CD4-positive, alpha-beta memory T cell (primary cell): ENCODE measurements around the gene FHOD3. TPM values are rescaled to one million over a fixed set of nuclear protein-coding genes. Genes with fewer than 3 reads are reported as not detected.

Source experiments
- CTCF ChIA-PET: fragments of 350-600 bp; sonication (Branson Sonifier 250); formaldehyde crosslinking; loops from one replicate; lab custom pipeline; 2021; ENCODE audit warnings: inconsistent platforms; ENCODE audit not compliant: partially characterized antibody; lab: Charles Lee
- POLR2A ChIA-PET: fragments of 350-600 bp; sonication (Branson Sonifier 250); formaldehyde crosslinking; loops from one replicate; lab custom pipeline; 2021; ENCODE audit not compliant: partially characterized antibody; lab: Charles Lee
- DNase-seq, 5 donors: peaks; one replicate each; pipeline versions ENCODE4 v3.0.0 to v3.0.0-alpha.2; 2020 to 2022; ENCODE audit warnings: mixed read lengths in 1 of 5
- H3K27ac ChIP-seq: one replicate; pipeline ENCODE4 v1.7.0; 2013; ENCODE audit warnings: low read depth, low read length
- H3K27me3 ChIP-seq: 2 replicates; pipeline ENCODE4 v1.7.0; 2013; ENCODE audit warnings: mild to moderate bottlenecking, low read length, moderate library complexity; ENCODE audit not compliant: insufficient read depth
- H3K36me3 ChIP-seq: 2 replicates; pipeline ENCODE4 v1.7.0; 2013; ENCODE audit warnings: mild to moderate bottlenecking, low read length, moderate library complexity; ENCODE audit not compliant: insufficient read depth
- H3K4me1 ChIP-seq: 2 replicates; pipeline ENCODE4 v1.7.0; 2013; ENCODE audit warnings: mild to moderate bottlenecking, low read length, moderate library complexity; ENCODE audit not compliant: insufficient read depth
- H3K4me3 ChIP-seq, 2 donors: one replicate each; pipeline ENCODE4 v1.7.0; 2013; ENCODE audit warnings: low read length in 2 of 2, mild to moderate bottlenecking in 1 of 2
- H3K9me3 ChIP-seq, 2 donors: one replicate each; pipeline ENCODE4 v1.7.0; 2013; ENCODE audit warnings: low read length in 2 of 2, control low read depth in 1 of 2; ENCODE audit not compliant: control insufficient read depth in 1 of 2
- H3K27ac Mint-ChIP-seq, 7 donors: one replicate each; pipeline ENCODE4 v1.8.0; 2020 to 2021; ENCODE audit warnings: mixed read lengths in 7 of 7, mild to moderate bottlenecking in 6 of 7, inconsistent platforms in 3 of 7, moderate library complexity in 3 of 7
- H3K27me3 Mint-ChIP-seq, 2 donors: one replicate each; pipeline ENCODE4 v1.8.0; 2020 to 2021; ENCODE audit warnings: mixed read lengths in 2 of 2
- H3K36me3 Mint-ChIP-seq, 2 donors: one replicate each; pipeline ENCODE4 v1.8.0; 2020 to 2021; ENCODE audit warnings: mixed read lengths in 2 of 2, inconsistent platforms in 1 of 2, mild to moderate bottlenecking in 1 of 2
- H3K4me1 Mint-ChIP-seq, 4 donors: one replicate each; pipeline ENCODE4 v1.8.0; 2020 to 2021; ENCODE audit warnings: mixed read lengths in 4 of 4, mild to moderate bottlenecking in 1 of 4
- H3K4me3 Mint-ChIP-seq, 8 donors: one replicate each; pipeline ENCODE4 v1.8.0; 2020 to 2021; ENCODE audit warnings: mixed read lengths in 8 of 8, mild to moderate bottlenecking in 7 of 8, moderate library complexity in 6 of 8, inconsistent platforms in 3 of 8
- H3K9me3 Mint-ChIP-seq, 8 donors: one replicate each; pipeline ENCODE4 v1.8.0; 2020 to 2021; ENCODE audit warnings: mixed read lengths in 8 of 8, mild to moderate bottlenecking in 5 of 8, inconsistent platforms in 3 of 8, moderate library complexity in 1 of 8
- intact Hi-C: fragments of 100-400 bp; cut with micrococcal nuclease; formaldehyde crosslinking; loops from one replicate; pipeline ENCODE4 v1.15.1; 2023
- polyA plus RNA-seq, 2 donors: library from polyadenylated mRNA; unstranded; fragments of 300-500 nt; fragmentation: Illumina TruSeq; gene quantifications; one replicate each; pipeline ENCODE4 v1.2.3, GENCODE V29; 2021
- total RNA-seq, 2 experiments: library from RNA; stranded (reverse); gene quantifications; one replicate each; pipeline ENCODE4 v1.2.3, GENCODE V29; 2021

The FHOD3 gene
- total and polyA plus RNA-seq, 4 experiments from 2014 or later = not detected

- Histone ChIP-seq H3K4me1 (no peaks in the 10 kb centered on the region), H3K4me3 (no peak overlapping the region), H3K27me3 (peaks cover 5% of the 10 kb centered on the region), H3K27ac (no peak overlapping the region), H3K36me3 (no peaks in the 10 kb centered on the region), H3K9me3 (no peaks in the 10 kb centered on the region)
- CTCF ChIA-PET = interaction anchor here (1.2 to 1.3 kb wide), 2 partner anchors 11 to 207 kb away, joined by 3 read pairs; no protein-coding TSS in a partner anchor
- POLR2A ChIA-PET = no interaction called here
- DNase-seq = no peak
- intact Hi-C loops = no loop called here
- Mint-ChIP-seq H3K27me3 (peaks cover 25 to 49% of the 10 kb centered on the region in 2 donors), H3K9me3 (no peaks in the 10 kb centered on the region), H3K27ac (no peak overlapping the region), H3K4me3 (no peak overlapping the region), H3K36me3 (no peaks in the 10 kb centered on the region), H3K4me1 (peaks cover 0 to 4% (median 3%) of the 10 kb centered on the region in 4 donors)
Observed at GRCh38 chr18:36302676-36303075, 5.2 kb downstream of the FHOD3 start.

DNA sequence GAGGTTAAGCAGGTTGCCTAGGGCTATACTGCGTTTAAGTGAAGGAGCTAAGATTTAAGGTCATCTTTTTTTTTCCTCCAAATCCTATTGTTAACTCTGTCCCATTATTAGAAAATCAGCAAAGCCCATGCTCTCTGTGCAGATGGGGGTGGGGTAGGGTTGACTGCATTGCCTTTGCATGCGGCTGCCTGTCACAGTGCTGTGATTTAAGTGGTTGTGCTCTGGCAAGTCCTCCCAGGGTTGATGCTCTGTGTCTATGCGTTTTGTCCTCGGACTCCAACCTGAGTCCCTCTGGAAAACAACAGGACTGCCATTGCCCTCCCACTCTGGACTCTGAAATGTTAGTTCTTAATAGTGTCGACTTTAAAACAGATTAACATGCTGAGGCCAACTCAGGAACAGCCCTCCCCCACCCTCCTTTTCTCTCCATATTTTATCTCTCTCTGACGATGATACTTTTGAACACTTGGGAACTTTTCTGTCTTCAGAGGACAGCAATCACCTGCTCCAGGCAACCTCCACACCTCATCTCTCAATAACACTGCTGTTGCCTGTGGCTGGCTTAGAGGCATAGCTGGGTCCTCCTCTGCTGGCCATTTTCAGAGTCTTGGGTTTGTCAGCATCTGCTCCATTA lies 5.8 kb downstream of the FHOD3 start:
- H3K36me3 Mint-ChIP-seq = no peaks in the 10 kb centered on the region
- H3K9me3 Mint-ChIP-seq = no peaks in the 10 kb centered on the region
- Histone ChIP-seq H3K27me3 (peaks cover 5% of the 10 kb centered on the region), H3K4me3 (no peak overlapping the region), H3K36me3 (no peaks in the 10 kb centered on the region), H3K9me3 (no peaks in the 10 kb centered on the region), H3K4me1 (no peaks in the 10 kb centered on the region), H3K27ac (no peak overlapping the region)
- peaks cover 0 to 4% (median 3%) of the 10 kb centered on the region in 4 donors for H3K4me1 Mint-ChIP-seq
- H3K27me3 Mint-ChIP-seq = peaks cover 25 to 50% of the 10 kb centered on the region in 2 donors
- intact Hi-C loops = no loop called here
- ChIA-PET CTCF (no interaction called here), POLR2A (no interaction called here)
- DNase-seq = no peak
- no peak overlapping the region for H3K27ac Mint-ChIP-seq
- no peak overlapping the region for H3K4me3 Mint-ChIP-seq

GRCh38 chr18:36304723-36305122 lies 7.2 kb downstream of the FHOD3 start:
- no peaks in the 10 kb centered on the region for H3K9me3 ChIP-seq
- no peak overlapping the region for H3K4me3 ChIP-seq
- no peak overlapping the region for H3K27ac Mint-ChIP-seq
- H3K9me3 Mint-ChIP-seq = no peaks in the 10 kb centered on the region
- no peak overlapping the region for H3K4me3 Mint-ChIP-seq
- no peak overlapping the region for H3K27ac ChIP-seq
- no peaks in the 10 kb centered on the region for H3K36me3 Mint-ChIP-seq
- DNase-seq = no peak
- intact Hi-C loops = no loop called here
- no peaks in the 10 kb centered on the region for H3K4me1 ChIP-seq
- H3K27me3 Mint-ChIP-seq = peaks cover 18 to 42% of the 10 kb centered on the region in 2 donors
- POLR2A ChIA-PET = no interaction called here
- CTCF ChIA-PET = no interaction called here
- H3K27me3 ChIP-seq = peaks cover under 1% of the 10 kb centered on the region
- peaks cover 0 to 3% (median 1%) of the 10 kb centered on the region in 4 donors for H3K4me1 Mint-ChIP-seq
- H3K36me3 ChIP-seq = no peaks in the 10 kb centered on the region

GRCh38 chr18:36305375-36305774 lies 7.9 kb downstream of the FHOD3 start:
- peaks cover 0 to 3% (median 1%) of the 10 kb centered on the region in 4 donors for H3K4me1 Mint-ChIP-seq
- intact Hi-C loops = no loop called here
- H3K4me3 Mint-ChIP-seq = no peak overlapping the region
- CTCF ChIA-PET = no interaction called here
- H3K4me3 ChIP-seq = no peak overlapping the region
- H3K36me3 Mint-ChIP-seq = no peaks in the 10 kb centered on the region
- H3K27ac ChIP-seq = no peak overlapping the region
- H3K27me3 ChIP-seq = no peaks in the 10 kb centered on the region
- POLR2A ChIA-PET = no interaction called here
- no peaks in the 10 kb centered on the region for H3K9me3 Mint-ChIP-seq
- peaks cover 15 to 36% of the 10 kb centered on the region in 2 donors for H3K27me3 Mint-ChIP-seq
- no peaks in the 10 kb centered on the region for H3K36me3 ChIP-seq
- no peak overlapping the region for H3K27ac Mint-ChIP-seq
- no peaks in the 10 kb centered on the region for H3K9me3 ChIP-seq
- H3K4me1 ChIP-seq = no peaks in the 10 kb centered on the region
- DNase-seq = no peak

DNA sequence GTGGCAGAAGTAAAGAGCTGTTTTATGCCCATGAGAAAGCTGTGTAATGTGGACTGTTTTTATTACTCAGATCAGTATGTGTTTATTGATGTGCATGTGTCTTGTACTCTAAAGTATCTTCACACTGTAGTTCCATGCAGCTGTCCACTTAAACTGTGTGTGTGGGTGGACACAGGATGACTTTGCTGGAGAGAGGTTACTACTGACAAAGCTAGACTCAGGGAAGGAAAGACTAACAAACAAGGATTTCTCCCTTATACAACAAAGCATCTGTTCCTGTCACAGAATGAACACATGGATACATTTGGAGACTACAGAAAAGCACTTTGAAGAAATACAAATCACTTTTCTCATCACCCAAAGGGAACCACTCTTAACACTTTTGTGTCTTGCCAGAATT lies 10.0 kb downstream of the FHOD3 start:
- intact Hi-C loops = no loop called here
- no peaks in the 10 kb centered on the region for H3K9me3 Mint-ChIP-seq
- H3K27ac ChIP-seq = no peak overlapping the region
- ChIA-PET CTCF (no interaction called here), POLR2A (no interaction called here)
- H3K27me3 ChIP-seq = no peaks in the 10 kb centered on the region
- no peak overlapping the region for H3K4me3 ChIP-seq
- no peak for DNase-seq
- H3K27me3 Mint-ChIP-seq = peaks cover 26 to 43% of the 10 kb centered on the region in 2 donors
- H3K4me1 Mint-ChIP-seq = peaks cover 0 to 3% (median 1%) of the 10 kb centered on the region in 4 donors
- H3K4me1 ChIP-seq = no peaks in the 10 kb centered on the region
- no peaks in the 10 kb centered on the region for H3K9me3 ChIP-seq
- H3K4me3 Mint-ChIP-seq = no peak overlapping the region
- no peaks in the 10 kb centered on the region for H3K36me3 ChIP-seq
- no peak overlapping the region for H3K27ac Mint-ChIP-seq
- no peaks in the 10 kb centered on the region for H3K36me3 Mint-ChIP-seq

- no peaks in the 10 kb centered on the region for H3K9me3 ChIP-seq
- CTCF ChIA-PET = no interaction called here
- Mint-ChIP-seq H3K9me3 (no peaks in the 10 kb centered on the region), H3K27me3 (peaks cover 21 to 42% of the 10 kb centered on the region in 2 donors), H3K4me3 (no peak overlapping the region), H3K36me3 (no peaks in the 10 kb centered on the region), H3K4me1 (peaks cover 0 to 3% (median 1%) of the 10 kb centered on the region in 4 donors), H3K27ac (no peak overlapping the region)
- H3K27ac ChIP-seq = no peak overlapping the region
- POLR2A ChIA-PET = no interaction called here
- intact Hi-C loops = no loop called here
- H3K27me3 ChIP-seq = no peaks in the 10 kb centered on the region
- H3K4me3 ChIP-seq = no peak overlapping the region
- DNase-seq = no peak
- H3K36me3 ChIP-seq = no peaks in the 10 kb centered on the region
- no peaks in the 10 kb centered on the region for H3K4me1 ChIP-seq
Observed at GRCh38 chr18:36308711-36309435, 11.4 kb downstream of the FHOD3 start.

DNA sequence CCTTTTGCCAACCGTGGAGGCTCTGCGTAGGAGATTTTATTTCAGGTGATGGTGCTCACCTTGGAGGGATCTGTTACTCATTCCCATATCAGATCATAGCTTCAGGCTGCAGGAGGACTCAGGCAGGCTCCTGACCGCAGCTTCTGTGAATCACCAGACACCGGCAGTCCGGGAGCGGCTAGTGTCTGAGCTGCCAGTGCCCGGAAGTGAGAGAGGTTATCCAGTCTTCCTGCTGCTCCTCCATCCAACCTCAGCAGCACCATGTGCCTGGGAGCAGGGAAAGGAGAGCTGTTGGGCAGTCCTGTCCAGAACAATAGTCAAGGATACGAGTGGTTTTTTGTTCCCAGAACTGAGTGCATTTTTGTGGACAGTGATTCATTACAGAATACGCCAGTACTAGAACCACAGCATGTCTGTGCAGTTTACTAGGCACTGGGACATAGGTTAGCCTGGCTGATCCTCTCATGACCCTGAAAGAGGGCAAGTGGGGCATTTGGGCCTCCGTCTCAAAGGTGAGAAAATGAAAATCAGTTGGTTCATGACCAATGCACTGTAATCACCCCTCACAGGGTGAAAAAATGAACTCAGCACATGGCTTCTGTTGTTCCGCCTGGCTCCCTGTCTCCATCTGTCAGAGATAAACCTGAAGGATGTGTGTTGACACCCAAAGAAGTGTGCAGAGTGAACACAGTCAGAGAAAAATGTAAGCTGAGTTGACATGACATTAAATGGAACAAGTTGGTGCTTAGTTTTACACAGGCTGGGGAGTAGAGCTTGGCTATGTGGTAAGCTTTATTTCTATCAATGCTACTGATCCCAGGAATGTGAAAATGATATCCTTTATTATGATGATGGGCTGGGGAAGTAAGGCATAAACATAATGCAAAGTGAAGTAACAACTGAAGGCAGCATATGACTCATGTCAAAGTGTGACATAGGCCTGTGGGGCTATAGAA lies 12.2 kb downstream of the FHOD3 start:
- POLR2A ChIA-PET = no interaction called here
- Histone ChIP-seq H3K9me3 (no peaks in the 10 kb centered on the region), H3K4me1 (no peaks in the 10 kb centered on the region), H3K4me3 (no peak overlapping the region), H3K27me3 (no peaks in the 10 kb centered on the region), H3K36me3 (no peaks in the 10 kb centered on the region), H3K27ac (no peak overlapping the region)
- CTCF ChIA-PET = no interaction called here
- no peaks in the 10 kb centered on the region for H3K9me3 Mint-ChIP-seq
- peaks cover 24 to 44% of the 10 kb centered on the region in 2 donors for H3K27me3 Mint-ChIP-seq
- intact Hi-C loops = no loop called here
- no peak overlapping the region for H3K27ac Mint-ChIP-seq
- no peak for DNase-seq
- no peaks in the 10 kb centered on the region for H3K36me3 Mint-ChIP-seq
- H3K4me3 Mint-ChIP-seq = no peak overlapping the region
- H3K4me1 Mint-ChIP-seq = peaks cover 0 to 3% (median 1%) of the 10 kb centered on the region in 4 donors
